ENCODE data around the gene WDFY2. TPM values are rescaled to one million over a fixed set of nuclear protein-coding genes. Genes with fewer than 3 reads are reported as not detected.
A peak's percentile ranks its signal among the peaks of the same experiment; 100 is the strongest.

Gene WDFY2
- total RNA-seq, 4 donors from 2014 or later = 5.2 to 11.5 (median 8.5) TPM

DNA sequence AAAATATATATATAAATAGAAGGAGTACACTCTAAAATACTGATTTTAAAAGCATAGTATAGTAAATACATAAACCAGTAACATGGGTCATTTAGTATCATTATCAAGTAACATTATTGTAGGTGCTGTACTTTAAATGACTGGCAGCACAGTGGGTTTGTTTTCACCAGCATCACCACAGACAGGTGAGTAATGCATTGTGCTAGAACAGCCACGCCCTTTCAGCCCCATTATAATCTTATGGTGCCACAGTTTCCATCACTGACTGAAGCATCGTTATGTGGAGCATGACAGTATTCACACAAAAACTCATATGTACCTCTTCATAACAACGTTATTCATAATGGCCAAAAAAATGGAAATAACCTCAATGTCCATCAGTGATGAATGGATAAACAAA lies 131.4 kb downstream of the WDFY2 start:
- ATAC-seq = no peak
- no peaks in the 10 kb centered on the region for H3K9me3 ChIP-seq
- no peaks in the 10 kb centered on the region for H3K36me3 ChIP-seq
- no peak overlapping the region for H3K27ac ChIP-seq
- WGBS, 2 donors (ENCODE audit: low coverage in 1 of 2) = 87 to 92% methylated on average over 3 of the region's 3 CpGs
- TF ChIP-seq, protein P1, sequence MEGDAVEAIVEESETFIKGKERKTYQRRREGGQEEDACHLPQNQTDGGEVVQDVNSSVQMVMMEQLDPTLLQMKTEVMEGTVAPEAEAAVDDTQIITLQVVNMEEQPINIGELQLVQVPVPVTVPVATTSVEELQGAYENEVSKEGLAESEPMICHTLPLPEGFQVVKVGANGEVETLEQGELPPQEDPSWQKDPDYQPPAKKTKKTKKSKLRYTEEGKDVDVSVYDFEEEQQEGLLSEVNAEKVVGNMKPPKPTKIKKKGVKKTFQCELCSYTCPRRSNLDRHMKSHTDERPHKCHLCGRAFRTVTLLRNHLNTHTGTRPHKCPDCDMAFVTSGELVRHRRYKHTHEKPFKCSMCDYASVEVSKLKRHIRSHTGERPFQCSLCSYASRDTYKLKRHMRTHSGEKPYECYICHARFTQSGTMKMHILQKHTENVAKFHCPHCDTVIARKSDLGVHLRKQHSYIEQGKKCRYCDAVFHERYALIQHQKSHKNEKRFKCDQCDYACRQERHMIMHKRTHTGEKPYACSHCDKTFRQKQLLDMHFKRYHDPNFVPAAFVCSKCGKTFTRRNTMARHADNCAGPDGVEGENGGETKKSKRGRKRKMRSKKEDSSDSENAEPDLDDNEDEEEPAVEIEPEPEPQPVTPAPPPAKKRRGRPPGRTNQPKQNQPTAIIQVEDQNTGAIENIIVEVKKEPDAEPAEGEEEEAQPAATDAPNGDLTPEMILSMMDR (IDR thresholded peaks at IDR 0.05) = no peak
- no peak for TF ChIP-seq EP300 (IDR thresholded peaks at IDR 0.05)
- no peak for TF ChIP-seq POLR2AphosphoS5 (IDR thresholded peaks at IDR 0.05)
- no peak for TF ChIP-seq POLR2A (IDR thresholded peaks at IDR 0.05)
- H3K27me3 ChIP-seq = no peaks in the 10 kb centered on the region
- H3K4me1 ChIP-seq = no peaks in the 10 kb centered on the region
- H3K4me3 ChIP-seq = no peak overlapping the region

- H3K27me3 ChIP-seq = no peaks in the 10 kb centered on the region
- TF ChIP-seq POLR2A (IDR thresholded peaks at IDR 0.05) (no peak), POLR2AphosphoS5 (IDR thresholded peaks at IDR 0.05) (no peak), EP300 (IDR thresholded peaks at IDR 0.05) (no peak)
- TF ChIP-seq, protein P1 (IDR thresholded peaks at IDR 0.05) = no peak
- no peaks in the 10 kb centered on the region for H3K36me3 ChIP-seq
- no peak overlapping the region for H3K27ac ChIP-seq
- WGBS, 2 donors (ENCODE audit: low coverage in 1 of 2) = 83 to 100% methylated on average over 1 of the region's 1 CpG
- no peak overlapping the region for H3K4me3 ChIP-seq
- ATAC-seq = no peak
- no peaks in the 10 kb centered on the region for H3K9me3 ChIP-seq
- peaks cover 0 to 12% (median 0%) of the 10 kb centered on the region in 3 donors for H3K4me1 ChIP-seq
Measured at GRCh38 chr13:51717786-51718398, 133.6 kb downstream of the WDFY2 start.

GRCh38 chr13:51719394-51719793 lies 135.1 kb downstream of the WDFY2 start:
- no peak for ATAC-seq
- 100% methylated on average over 1 of the region's 1 CpG; no CpG with 5 or more reads in 1 of the 2 donors for WGBS, 2 donors (ENCODE audit: low coverage in 1 of 2)

GRCh38 chr13:51721496-51721895 lies 137.2 kb downstream of the WDFY2 start:
- Histone ChIP-seq H3K4me1 (peaks cover 0 to 12% (median 0%) of the 10 kb centered on the region in 3 donors), H3K36me3 (peaks cover 0 to 7% of the 10 kb centered on the region in 2 donors), H3K9me3 (no peaks in the 10 kb centered on the region), H3K27me3 (no peaks in the 10 kb centered on the region), H3K27ac (peak overlapping the region in 3 of 4 donors; percentile 1 to 51 (median 50)), H3K4me3 (no peak overlapping the region)
- WGBS, 2 donors (ENCODE audit: low coverage in 1 of 2) = 51% methylated on average over 3 of the region's 3 CpGs
- peak; percentile 79 for ATAC-seq
- TF ChIP-seq, protein P1 (IDR thresholded peaks at IDR 0.05) = no peak
- TF ChIP-seq POLR2AphosphoS5 (IDR thresholded peaks at IDR 0.05) (peak; percentile 14), EP300 (IDR thresholded peaks at IDR 0.05) (no peak), POLR2A (IDR thresholded peaks at IDR 0.05) (no peak)

More at GRCh38 chr13:51719394-51719793, 135.1 kb downstream of the WDFY2 start:
- Histone ChIP-seq H3K27me3 (no peaks in the 10 kb centered on the region), H3K36me3 (no peaks in the 10 kb centered on the region), H3K9me3 (no peaks in the 10 kb centered on the region), H3K27ac (no peak overlapping the region), H3K4me3 (no peak overlapping the region), H3K4me1 (peaks cover 0 to 12% (median 0%) of the 10 kb centered on the region in 3 donors)
- TF ChIP-seq, protein P1 (IDR thresholded peaks at IDR 0.05) = no peak
- TF ChIP-seq POLR2A (IDR thresholded peaks at IDR 0.05) (no peak), POLR2AphosphoS5 (IDR thresholded peaks at IDR 0.05) (no peak)

GRCh38 chr13:51723529-51723928 lies 139.3 kb downstream of the WDFY2 start:
- 94 to 98% methylated on average over 6 of the region's 6 CpGs for WGBS, 2 donors (ENCODE audit: low coverage in 1 of 2)
- no peak for ATAC-seq

More at GRCh38 chr13:51723529-51723928, 139.3 kb downstream of the WDFY2 start:
- TF ChIP-seq POLR2A (IDR thresholded peaks at IDR 0.05) (no peak), POLR2AphosphoS5 (IDR thresholded peaks at IDR 0.05) (no peak), EP300 (IDR thresholded peaks at IDR 0.05) (no peak)
- TF ChIP-seq, protein P1 (IDR thresholded peaks at IDR 0.05) = no peak
- Histone ChIP-seq H3K36me3 (peaks cover 0 to 7% of the 10 kb centered on the region in 2 donors), H3K27ac (no peak overlapping the region), H3K9me3 (no peaks in the 10 kb centered on the region), H3K4me3 (no peak overlapping the region), H3K4me1 (peaks cover 0 to 12% (median 0%) of the 10 kb centered on the region in 3 donors), H3K27me3 (no peaks in the 10 kb centered on the region)
